ENCODE measurements around the gene TMEM109.
A peak's percentile ranks its signal among the peaks of the same experiment; 100 is the strongest.

Gene TMEM109

GRCh38 chr11:60925868-60926267, 11.9 kb downstream of the TMEM109 start:
- peak; percentile 49 for DNase-seq (ENCODE audit: low spot score)

- DNase-seq (ENCODE audit: low spot score): no peak
Observed at GRCh38 chr11:60926500-60926899, 12.5 kb downstream of the TMEM109 start.

DNA sequence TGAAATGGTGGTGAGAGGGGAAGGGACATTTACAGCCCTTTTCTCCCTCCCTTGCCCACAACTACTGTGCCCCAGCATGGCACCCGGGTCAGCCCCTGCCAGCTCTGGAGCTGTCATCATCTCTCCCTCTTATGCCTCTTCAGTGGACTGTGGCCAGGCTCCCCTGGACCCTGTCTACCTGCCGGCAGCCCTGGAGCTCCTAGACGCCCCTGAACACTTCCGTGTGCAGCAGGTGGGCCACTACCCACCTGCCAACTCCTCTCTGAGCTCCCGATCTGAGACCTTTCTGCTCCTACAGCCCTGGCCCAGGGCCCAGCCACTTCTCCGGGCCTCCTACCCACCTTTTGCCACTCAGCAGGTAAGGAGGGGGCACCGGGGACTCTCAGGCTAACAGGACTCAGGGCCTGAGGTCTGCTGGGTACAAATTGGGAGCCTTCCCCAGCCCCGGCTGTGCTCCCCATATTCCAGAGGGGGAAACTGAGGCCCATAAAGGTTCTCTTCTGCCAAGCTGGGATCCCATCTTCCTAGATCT, 13.2 kb downstream of the TMEM109 start:
- DNase-seq (ENCODE audit: low spot score): no peak

DNA sequence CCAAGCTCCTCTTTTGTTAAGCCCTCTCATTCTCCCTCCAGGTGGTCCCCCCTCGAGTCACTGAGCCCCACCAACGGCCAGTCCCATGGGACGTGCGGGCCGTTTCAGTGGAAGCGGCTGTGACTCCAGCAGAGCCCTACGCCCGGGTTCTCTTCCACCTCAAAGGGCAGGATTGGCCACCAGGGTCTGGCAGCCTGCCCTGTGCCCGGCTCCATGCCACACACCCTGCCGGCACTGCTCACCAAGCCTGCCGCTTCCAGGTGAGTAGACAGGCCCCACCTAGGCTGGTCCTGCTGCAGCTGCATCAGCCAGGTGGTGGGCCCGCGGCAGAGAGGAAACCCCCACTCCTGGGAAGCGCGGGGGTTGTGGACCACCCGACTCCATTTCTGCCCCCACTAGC, 13.6 kb downstream of the TMEM109 start:
- no peak for DNase-seq (ENCODE audit: low spot score)

GRCh38 chr11:60928563-60929001, 14.6 kb downstream of the TMEM109 start:
- DNase-seq (ENCODE audit: low spot score): no peak

DNA sequence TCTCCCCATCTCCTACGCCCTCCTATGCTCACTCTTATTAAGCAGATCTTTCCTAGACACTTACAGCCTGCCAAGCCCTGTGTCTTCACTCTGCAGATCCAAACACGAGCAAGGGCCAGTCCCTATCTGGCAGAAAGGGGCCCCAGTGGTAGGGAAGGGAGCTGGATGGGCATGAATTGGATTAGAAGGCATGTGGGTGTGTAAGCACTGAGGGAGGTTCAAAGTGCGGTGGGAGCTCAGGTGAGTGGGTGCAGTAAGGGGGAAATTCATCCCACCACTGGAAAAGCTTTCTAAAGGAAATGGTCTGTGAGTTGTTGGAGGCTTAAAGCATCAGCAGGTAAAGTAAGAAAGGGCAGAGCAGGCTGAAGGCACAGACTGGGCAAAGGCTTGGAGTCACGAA, 15.8 kb downstream of the TMEM109 start:
- DNase-seq (ENCODE audit: low spot score): no peak

DNA sequence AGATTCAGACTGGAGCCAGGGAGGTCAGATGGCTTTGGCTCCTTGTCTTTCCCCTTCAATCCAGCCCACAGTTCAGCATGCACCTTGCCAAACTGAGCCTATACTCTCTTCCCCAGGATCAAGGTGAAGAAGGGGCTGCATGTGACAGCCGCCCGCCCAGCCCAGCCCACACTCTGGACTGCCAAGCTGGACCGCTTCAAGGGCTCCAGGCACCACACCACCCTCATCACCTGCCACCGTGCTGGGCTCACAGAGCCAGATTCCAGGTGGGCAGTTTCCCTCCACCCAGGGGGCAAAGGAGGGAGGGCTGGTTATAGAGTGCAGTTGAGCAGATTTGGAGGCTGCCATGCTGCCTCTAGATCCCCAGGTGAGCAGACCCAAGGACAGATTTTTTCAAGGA, 16.4 kb downstream of the TMEM109 start:
- no peak for DNase-seq (ENCODE audit: low spot score)

DNA sequence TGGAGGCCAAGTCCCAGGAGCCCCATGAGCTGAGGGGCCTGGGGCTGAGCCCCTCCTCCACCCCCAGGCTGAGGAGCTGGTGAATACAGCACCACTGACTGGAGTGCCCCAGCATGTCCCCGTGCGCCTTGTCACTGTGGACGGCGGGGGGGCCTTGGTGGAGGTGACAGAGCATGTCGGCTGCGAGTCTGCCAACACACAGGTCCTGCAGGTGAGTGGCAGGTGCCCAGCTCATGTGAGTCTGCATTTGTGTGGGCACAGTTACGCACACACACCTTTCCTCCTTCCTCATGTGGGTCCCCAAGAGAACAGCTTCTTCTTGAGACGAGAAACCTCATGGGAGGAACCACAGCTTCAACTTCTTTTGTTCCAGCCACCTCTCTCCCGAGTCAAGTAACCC, 18.0 kb downstream of the TMEM109 start:
- no peak for DNase-seq (ENCODE audit: low spot score)

- DNase-seq (ENCODE audit: low spot score): no peak
Observed at GRCh38 chr11:60932605-60933356, 18.8 kb downstream of the TMEM109 start.

DNA sequence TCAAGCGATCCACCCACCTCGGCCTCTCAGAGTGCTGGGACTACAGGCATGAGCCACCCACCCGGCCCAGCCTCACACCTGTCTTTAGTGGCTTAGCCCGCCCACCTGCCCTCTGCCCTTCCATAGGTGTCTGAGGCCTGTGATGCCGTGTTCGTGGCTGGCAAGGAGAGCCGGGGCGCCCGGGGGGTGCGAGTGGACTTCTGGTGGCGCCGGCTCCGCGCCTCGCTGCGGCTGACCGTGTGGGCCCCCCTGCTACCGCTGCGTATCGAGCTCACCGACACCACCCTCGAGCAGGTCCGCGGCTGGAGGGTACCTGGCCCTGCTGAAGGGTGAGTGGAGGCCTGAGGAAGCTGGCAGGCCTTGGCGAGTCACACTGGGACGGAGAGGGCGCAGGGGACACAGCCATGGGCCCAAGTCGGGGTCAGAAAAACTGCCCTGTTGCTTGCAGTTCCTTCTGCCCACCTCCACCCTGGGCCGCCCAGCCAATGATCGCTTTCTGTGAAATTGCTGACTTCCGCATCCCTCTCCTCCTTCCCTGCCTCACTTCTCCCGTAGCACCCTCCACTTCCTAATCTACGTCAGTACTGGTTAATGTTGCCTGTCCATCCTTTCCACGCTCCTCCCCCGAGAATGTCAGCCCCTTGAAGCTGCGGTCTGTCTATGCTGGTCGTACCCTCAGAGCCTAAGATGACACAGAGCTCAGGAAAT, 19.6 kb downstream of the TMEM109 start:
- no peak for DNase-seq (ENCODE audit: low spot score)

DNA sequence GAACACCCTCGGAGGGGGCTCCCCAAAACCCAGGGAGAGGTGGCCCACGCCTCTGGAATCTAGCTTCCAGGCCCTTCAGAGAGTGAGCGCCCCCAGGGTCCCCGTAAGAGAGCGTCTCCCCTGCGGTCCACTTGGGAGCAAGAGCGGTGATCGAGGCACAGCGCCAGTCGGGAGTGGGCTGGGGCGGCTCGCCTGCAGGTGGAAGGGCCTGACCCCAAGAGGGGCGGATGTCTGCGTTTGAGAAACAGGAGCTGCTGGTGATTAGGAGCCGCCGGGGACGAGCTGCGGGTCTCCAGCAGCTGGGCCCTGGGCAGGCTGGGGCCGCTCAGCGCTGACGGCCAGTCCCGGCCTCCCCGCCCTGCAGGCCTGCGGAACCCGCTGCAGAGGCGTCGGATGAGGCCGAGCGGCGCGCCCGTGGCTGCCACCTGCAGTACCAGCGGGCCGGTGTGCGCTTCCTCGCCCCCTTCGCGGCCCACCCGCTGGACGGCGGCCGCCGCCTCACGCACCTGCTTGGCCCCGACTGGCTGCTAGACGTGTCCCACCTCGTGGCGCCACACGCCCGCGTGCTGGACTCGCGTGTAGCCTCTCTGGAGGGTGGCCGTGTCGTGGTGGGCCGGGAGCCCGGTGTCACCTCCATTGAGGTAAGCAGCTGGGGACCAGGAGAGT, 20.3 kb downstream of the TMEM109 start:
- DNase-seq (ENCODE audit: low spot score): no peak

GRCh38 chr11:60934790-60935605, 21.0 kb downstream of the TMEM109 start:
- DNase-seq (ENCODE audit: low spot score): no peak

GRCh38 chr11:60935676-60936442, 21.9 kb downstream of the TMEM109 start:
- DNase-seq (ENCODE audit: low spot score): no peak

DNA sequence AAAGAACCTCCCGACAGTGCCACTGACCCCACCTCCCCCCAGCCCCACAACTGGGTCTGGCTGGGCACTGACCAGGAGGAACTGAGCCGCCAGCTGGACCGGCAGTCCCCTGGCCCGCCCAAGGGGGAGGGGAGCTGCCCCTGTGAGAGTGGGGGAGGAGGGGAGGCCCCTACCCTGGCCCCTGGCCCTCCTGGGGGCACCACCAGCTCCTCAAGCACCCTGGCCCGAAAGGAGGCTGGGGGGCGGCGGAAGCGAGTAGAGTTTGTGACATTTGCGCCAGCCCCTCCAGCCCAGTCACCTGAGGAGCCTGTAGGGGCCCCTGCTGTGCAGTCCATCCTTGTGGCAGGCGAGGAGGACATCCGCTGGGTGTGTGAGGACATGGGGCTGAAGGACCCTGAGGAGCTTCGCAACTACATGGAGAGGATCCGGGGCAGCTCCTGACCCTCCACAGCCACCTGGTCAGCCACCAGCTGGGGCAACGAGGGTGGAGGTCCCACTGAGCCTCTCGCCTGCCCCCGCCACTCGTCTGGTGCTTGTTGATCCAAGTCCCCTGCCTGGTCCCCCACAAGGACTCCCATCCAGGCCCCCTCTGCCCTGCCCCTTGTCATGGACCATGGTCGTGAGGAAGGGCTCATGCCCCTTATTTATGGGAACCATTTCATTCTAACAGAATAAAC, 22.6 kb downstream of the TMEM109 start:
- no peak for DNase-seq (ENCODE audit: low spot score)

- DNase-seq (ENCODE audit: low spot score): no peak
Observed at GRCh38 chr11:60937144-60937527, 23.2 kb downstream of the TMEM109 start.

DNA sequence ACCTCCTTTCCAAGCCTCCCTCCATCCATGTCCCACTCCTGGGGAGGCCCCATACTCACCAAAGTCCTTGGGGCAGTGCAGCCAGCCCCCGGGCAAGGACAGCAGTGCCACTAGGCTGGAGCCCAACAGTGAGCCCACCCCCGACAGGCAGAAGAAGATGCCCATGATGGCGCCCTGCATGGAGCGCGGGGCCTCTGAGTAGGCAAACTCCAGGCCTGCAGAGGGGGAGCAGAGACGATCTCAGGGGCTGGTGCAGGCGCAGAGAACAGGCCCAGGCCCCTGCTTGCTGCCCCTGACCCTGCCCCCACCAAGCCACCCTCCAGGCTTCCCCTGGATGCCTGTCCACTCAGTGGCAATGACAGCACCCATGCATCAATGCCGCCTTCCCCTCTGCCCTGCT, 23.9 kb downstream of the TMEM109 start:
- no peak for DNase-seq (ENCODE audit: low spot score)

DNA sequence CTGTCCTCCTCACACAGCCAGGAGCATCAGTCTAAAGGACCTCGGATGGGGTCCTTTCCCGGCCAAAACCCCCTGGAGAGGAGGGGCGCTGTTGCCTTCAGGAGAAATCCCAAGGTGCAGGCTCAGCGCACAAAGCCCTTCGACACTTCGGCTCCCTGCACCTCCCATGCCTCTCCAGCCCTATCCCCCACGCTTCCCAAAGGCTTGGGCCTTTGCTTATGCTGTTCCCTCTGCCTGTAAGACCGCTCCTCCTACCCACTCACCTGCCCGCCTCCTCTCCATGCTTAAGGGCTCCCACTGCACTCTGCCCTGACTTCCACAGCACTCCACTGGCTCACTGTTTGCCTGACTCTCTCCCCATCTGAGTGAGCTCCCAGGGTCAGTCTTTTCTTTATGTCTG, 24.5 kb downstream of the TMEM109 start:
- DNase-seq (ENCODE audit: low spot score): no peak

- no peak for DNase-seq (ENCODE audit: low spot score)
Observed at GRCh38 chr11:60939301-60939700, 25.3 kb downstream of the TMEM109 start.

- no peak for DNase-seq (ENCODE audit: low spot score)
Observed at GRCh38 chr11:60939855-60940254, 25.9 kb downstream of the TMEM109 start.

DNA sequence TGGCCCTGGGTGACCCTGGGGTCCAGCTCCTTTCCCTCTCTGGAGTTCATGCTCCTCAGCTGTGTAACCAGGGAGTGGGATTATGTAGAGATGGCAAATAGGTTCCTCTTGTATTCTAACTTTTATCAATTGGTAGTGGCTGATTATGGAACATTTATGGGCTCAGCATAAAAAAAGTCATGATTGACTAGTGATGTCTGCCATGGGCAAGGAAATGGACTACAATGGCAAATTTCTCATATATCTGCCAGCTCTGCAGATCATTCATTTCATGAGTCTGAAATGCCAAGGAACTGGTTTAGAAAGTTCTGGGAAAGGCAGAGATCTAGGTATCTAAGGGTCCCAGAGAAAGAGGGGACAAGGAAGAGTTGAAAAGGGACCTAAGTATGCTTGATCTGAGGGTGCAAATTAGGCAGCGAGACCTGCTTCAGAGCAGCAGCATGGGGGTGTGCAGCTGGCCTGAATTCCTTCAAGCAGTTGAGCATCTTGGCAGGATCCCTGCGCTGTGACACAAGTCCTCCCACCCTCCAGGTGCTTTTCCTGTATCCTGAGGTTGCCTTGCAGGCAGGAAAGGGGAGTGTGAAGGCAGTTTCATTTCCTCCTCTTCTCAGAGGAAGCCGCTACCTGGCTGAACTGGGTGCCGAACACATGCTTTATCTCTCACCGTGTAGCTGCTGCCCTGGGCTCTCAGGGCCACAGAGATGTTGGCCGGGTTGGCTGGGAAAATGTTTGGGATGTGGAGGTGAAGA, 27.6 kb downstream of the TMEM109 start:
- DNase-seq (ENCODE audit: low spot score): no peak
